Measurements from ENCODE around the gene WNT16. TPM values are rescaled to one million over a fixed set of nuclear protein-coding genes. Genes with fewer than 3 reads are reported as not detected.
A peak's percentile ranks its signal among the peaks of the same experiment; 100 is the strongest.

Gene WNT16
- total RNA-seq, 6 experiments from 2014 or later = 0.07 to 0.25 (median 0.18) TPM

DNA sequence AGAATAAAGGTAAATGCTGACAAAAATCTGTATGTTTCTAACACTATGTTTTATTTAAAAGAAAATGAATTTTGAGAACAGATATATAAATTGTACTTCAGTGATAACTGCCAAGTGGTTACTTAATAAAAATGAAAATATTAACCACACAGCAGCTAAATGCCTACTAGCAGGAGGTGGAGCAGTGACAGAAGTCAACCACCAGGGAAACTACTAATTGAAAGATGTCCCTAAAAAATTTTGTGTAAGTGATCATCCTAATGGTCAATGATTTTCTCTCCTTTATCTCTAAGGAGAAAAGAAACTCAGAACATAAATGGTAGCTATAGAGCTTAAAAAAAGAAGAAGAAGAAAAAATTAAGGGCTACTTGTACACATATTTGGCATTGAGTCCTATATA is 22.9 kb downstream of the WNT16 start:
- no peak for DNase-seq
- TF ChIP-seq CTCF (IDR thresholded peaks at IDR 0.05) = peak; percentile 48
- no peak overlapping the region for H3K4me3 Mint-ChIP-seq
- peaks cover 29% of the 10 kb centered on the region for H3K36me3 Mint-ChIP-seq (ENCODE audit: low read depth)
- no peaks in the 10 kb centered on the region for H3K9me3 Mint-ChIP-seq
- no peaks in the 10 kb centered on the region for H3K4me1 Mint-ChIP-seq (ENCODE audit: low read depth)
- H3K27me3 Mint-ChIP-seq (ENCODE audit: insufficient read depth) = no peaks in the 10 kb centered on the region
- H3K27ac Mint-ChIP-seq = no peak overlapping the region

GRCh38 chr7:121352323-121352722 is 23.5 kb downstream of the WNT16 start:
- Mint-ChIP-seq H3K9me3 (no peaks in the 10 kb centered on the region), H3K27ac (no peak overlapping the region), H3K36me3 (ENCODE audit: low read depth) (peaks cover 27% of the 10 kb centered on the region)

DNA sequence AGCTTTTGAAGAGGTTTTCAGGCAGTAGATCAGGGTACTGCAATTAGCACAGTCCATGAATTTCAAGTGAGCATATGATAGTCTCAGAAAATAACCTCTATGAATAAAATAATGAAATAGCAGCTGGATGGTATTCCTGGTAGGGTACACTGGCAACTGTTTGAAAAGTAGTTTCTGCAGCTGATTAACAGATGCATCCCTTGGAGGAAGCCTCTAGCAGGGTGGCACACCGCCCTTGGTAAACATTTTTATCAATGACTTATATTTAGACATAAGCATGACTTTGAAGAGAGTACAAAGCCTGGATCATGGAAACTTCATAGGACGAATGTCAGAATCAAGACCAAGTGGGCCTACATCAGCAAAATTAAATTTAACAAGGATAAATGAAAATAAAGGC is 26.8 kb downstream of the WNT16 start:
- TF ChIP-seq CTCF (IDR thresholded peaks at IDR 0.05) = no peak
- no peaks in the 10 kb centered on the region for H3K27me3 Mint-ChIP-seq (ENCODE audit: insufficient read depth)
- DNase-seq = no peak
- H3K27ac Mint-ChIP-seq = no peak overlapping the region
- no peaks in the 10 kb centered on the region for H3K4me1 Mint-ChIP-seq (ENCODE audit: low read depth)
- H3K4me3 Mint-ChIP-seq = no peak overlapping the region
- no peaks in the 10 kb centered on the region for H3K9me3 Mint-ChIP-seq
- H3K36me3 Mint-ChIP-seq (ENCODE audit: low read depth) = peaks cover 22% of the 10 kb centered on the region; the same call in 1 of the 2 replicates

More at GRCh38 chr7:121352323-121352722, 23.5 kb downstream of the WNT16 start:
- Mint-ChIP-seq H3K27me3 (ENCODE audit: insufficient read depth) (no peaks in the 10 kb centered on the region), H3K4me1 (ENCODE audit: low read depth) (no peaks in the 10 kb centered on the region), H3K4me3 (no peak overlapping the region)
- no peak for DNase-seq
- no peak for TF ChIP-seq CTCF (IDR thresholded peaks at IDR 0.05)

GRCh38 chr7:121360564-121360963 is 31.8 kb downstream of the WNT16 start:
- Mint-ChIP-seq H3K27ac (no peak overlapping the region), H3K4me1 (ENCODE audit: low read depth) (no peaks in the 10 kb centered on the region), H3K4me3 (no peak overlapping the region), H3K36me3 (ENCODE audit: low read depth) (peaks cover 17% of the 10 kb centered on the region; the same call in 1 of the 2 replicates), H3K9me3 (no peaks in the 10 kb centered on the region), H3K27me3 (ENCODE audit: insufficient read depth) (no peaks in the 10 kb centered on the region)
- TF ChIP-seq CTCF (IDR thresholded peaks at IDR 0.05) = no peak
- no peak for DNase-seq

DNA sequence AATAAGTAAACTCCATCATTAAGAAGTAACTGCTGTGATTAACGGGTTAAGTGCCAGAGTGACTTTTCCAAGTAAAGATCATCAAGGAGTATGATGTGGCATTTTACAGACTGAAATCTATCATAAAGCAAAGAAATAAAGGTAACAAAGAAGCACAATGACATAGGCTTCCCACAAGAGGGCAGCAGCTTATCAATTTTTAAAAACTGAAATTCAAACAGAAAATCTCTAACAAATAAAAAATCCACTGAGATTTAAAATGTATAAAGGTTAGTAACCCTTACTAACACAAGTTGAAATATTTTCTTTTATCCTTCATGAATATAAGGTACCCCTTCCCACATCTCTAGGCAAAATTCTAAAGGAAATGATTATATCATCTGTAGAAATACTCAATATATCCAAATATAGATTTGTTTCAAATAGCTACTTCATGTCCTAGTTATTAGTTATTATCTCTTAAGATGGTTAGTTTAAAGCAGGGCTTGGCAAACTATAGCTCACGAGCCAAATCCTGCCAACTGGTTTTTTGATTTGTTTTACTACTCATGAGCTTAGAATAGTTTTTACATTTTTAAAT is 38.1 kb downstream of the WNT16 start:
- peaks cover 8% of the 10 kb centered on the region for H3K4me1 Mint-ChIP-seq (ENCODE audit: low read depth)
- H3K9me3 Mint-ChIP-seq = no peaks in the 10 kb centered on the region
- DNase-seq = peak; percentile 28
- H3K27ac Mint-ChIP-seq = no peak overlapping the region; the same call in 1 of the 2 replicates
- H3K27me3 Mint-ChIP-seq (ENCODE audit: insufficient read depth) = no peaks in the 10 kb centered on the region
- H3K4me3 Mint-ChIP-seq = no peak overlapping the region
- TF ChIP-seq CTCF (IDR thresholded peaks at IDR 0.05) = peak; percentile 92
- peaks cover 4% of the 10 kb centered on the region; the same call in 1 of the 2 replicates for H3K36me3 Mint-ChIP-seq (ENCODE audit: low read depth)
